Panc1 (cell line): ENCODE data around the gene INPP5A. TPM values are rescaled to one million over a fixed set of nuclear protein-coding genes. Genes with fewer than 3 reads are reported as not detected.

ENCODE experiments used
- ATAC-seq: fragments of 200-7000 bp; cut with Tn5 transposase; 2 replicates; pipeline ENCODE4 v1.9.1; 2020; ENCODE audit warnings: mild to moderate bottlenecking, moderate library complexity
- BruUV-seq: library from RNA; stranded (reverse); fragments of 400-500 nt; replicated peaks from 2 replicates; lab custom pipeline; 2021; lab: Mats Ljungman, UMichigan
- CTCF ChIA-PET: fragments of 300-600 bp; sonication (Branson Sonifier 250); formaldehyde crosslinking; loops from one replicate; lab custom pipeline; 2022; ENCODE audit warnings: antibody characterized with exemption; lab: Charles Lee
- POLR2A ChIA-PET: fragments of 300-600 bp; sonication (Branson Sonifier 250); formaldehyde crosslinking; loops from one replicate; lab custom pipeline; 2022; ENCODE audit warnings: antibody characterized with exemption; lab: Charles Lee
- DNase-seq: peaks from one replicate; pipeline ENCODE4 v3.0.0-alpha.2; 2010; ENCODE audit warnings: low read depth, low spot score
- H3K27ac ChIP-seq: 2 replicates; pipeline ENCODE4 v1.5.1; 2011; ENCODE audit warnings: mild to moderate bottlenecking, low read length, inconsistent platforms
- H3K27me3 ChIP-seq: fragments of 200-500 bp; sonication (Bioruptor generic); 2 replicates; pipeline ENCODE4 v1.6.0; 2014; ENCODE audit warnings: low read length, inconsistent platforms; ENCODE audit not compliant: control insufficient read depth, insufficient read depth
- H3K36me3 ChIP-seq: fragments of 200-500 bp; sonication (Bioruptor generic); 2 replicates; pipeline ENCODE4 v1.5.1; 2014; ENCODE audit warnings: inconsistent platforms, mild to moderate bottlenecking, low read length, moderate library complexity; ENCODE audit not compliant: control insufficient read depth, insufficient read depth
- H3K4me1 ChIP-seq: 2 replicates; pipeline ENCODE4 v1.5.1; 2011; ENCODE audit warnings: inconsistent platforms, mild to moderate bottlenecking, low read length, moderate library complexity; ENCODE audit not compliant: control insufficient read depth, insufficient read depth
- H3K4me3 ChIP-seq, 2 experiments: 2 replicates each; pipeline ENCODE4 v1.5.1; 2011 to 2012; ENCODE audit warnings: low read depth in 2 of 2, low read length in 2 of 2, mild to moderate bottlenecking in 2 of 2, inconsistent platforms in 1 of 2, moderate library complexity in 1 of 2
- H3K9me3 ChIP-seq: fragments of 200-500 bp; sonication (Bioruptor generic); 2 replicates; pipeline ENCODE4 v1.5.1; 2014; ENCODE audit warnings: low read depth, mild to moderate bottlenecking, inconsistent platforms, low read length, moderate library complexity; ENCODE audit not compliant: control insufficient read depth, insufficient read depth
- CTCF ChIP-seq: fragments of 450-650 bp; IDR thresholded peaks from 2 replicates; pipeline ENCODE4 v1.5.1; 2017; ENCODE audit warnings: mild to moderate bottlenecking
- POLR2AphosphoS5 ChIP-seq: IDR thresholded peaks from 2 replicates; pipeline ENCODE4 v1.6.1; 2012; ENCODE audit warnings: mild to moderate bottlenecking, low read depth, low read length, moderate library complexity
- REST ChIP-seq, 2 experiments: IDR thresholded peaks; 2 replicates each; pipeline ENCODE4 v1.6.1; 2011 to 2012; ENCODE audit warnings: low read depth in 2 of 2, control low read depth in 1 of 2, low read length in 1 of 2, mild to moderate bottlenecking in 1 of 2, moderate library complexity in 1 of 2; ENCODE audit not compliant: insufficient read depth in 1 of 2
- SIN3A ChIP-seq: IDR thresholded peaks from 2 replicates; pipeline ENCODE4 v1.6.1; 2012; ENCODE audit warnings: low read depth, mild to moderate bottlenecking, low read length, moderate library complexity, borderline replicate concordance; ENCODE audit not compliant: insufficient read depth
- TCF7L2 ChIP-seq: IDR thresholded peaks from 2 replicates; pipeline ENCODE4 v1.6.1; 2011; ENCODE audit warnings: mild to moderate bottlenecking, low read depth, low read length, inconsistent platforms
- in situ Hi-C: cut with HindIII; loops from 2 replicates; pipeline ENCODE4 v1.10.0; 2016; ENCODE audit warnings: low sequenced_read_pairs, low pct_unique_long_range_greater_than_20kb
- intact Hi-C: fragments of 100-400 bp; cut with micrococcal nuclease; formaldehyde crosslinking; loops from one replicate; pipeline ENCODE4 v1.10.0; 2022; ENCODE audit not compliant: unreplicated experiment
- total RNA-seq: library from RNA; stranded (reverse); gene quantifications from one replicate; pipeline ENCODE4 v1.2.1, GENCODE V29; 2021; ENCODE audit not compliant: unreplicated experiment

Gene INPP5A
- total RNA-seq, 1 experiment from 2014 or later: 60.0 TPM

- TF ChIP-seq POLR2AphosphoS5 (no peak), SIN3A (no peak), CTCF (no peak), REST (IDR thresholded peaks at IDR 0.05; ENCODE audit: insufficient read depth in 1 of 2, low read depth in 2 of 2, low read length in 1 of 2) (no peak), TCF7L2 (no peak)
- intact Hi-C loops (no loop called here), in situ Hi-C loops (no loop called here)
- Histone ChIP-seq H3K27ac (no peak overlapping the region), H3K36me3 (no peaks in the 10 kb centered on the region), H3K4me3 (no peak overlapping the region), H3K4me1 (no peaks in the 10 kb centered on the region), H3K27me3 (no peaks in the 10 kb centered on the region), H3K9me3 (no peaks in the 10 kb centered on the region)
- DNase-seq (no peak), ATAC-seq (no peak)
- POLR2A ChIA-PET: no interaction called here
- BruUV-seq: no TSS peak
- CTCF ChIA-PET: interaction anchor here (0.6 kb wide), 1 partner anchor 152 kb away, joined by 3 read pairs; no protein-coding TSS in a partner anchor
Measured at GRCh38 chr10:132806561-132807003, 269.0 kb downstream of the INPP5A start.

- CTCF ChIA-PET: no interaction called here
- POLR2A ChIA-PET: no interaction called here
- Histone ChIP-seq H3K9me3 (no peaks in the 10 kb centered on the region), H3K4me1 (no peaks in the 10 kb centered on the region), H3K4me3 (no peak overlapping the region), H3K27me3 (no peaks in the 10 kb centered on the region), H3K36me3 (no peaks in the 10 kb centered on the region), H3K27ac (no peak overlapping the region)
- intact Hi-C loops: no loop called here
- in situ Hi-C loops: no loop called here
- BruUV-seq: no TSS peak
- no peak for ATAC-seq
- DNase-seq: no peak
- TF ChIP-seq REST (IDR thresholded peaks at IDR 0.05; ENCODE audit: insufficient read depth in 1 of 2, low read depth in 2 of 2, low read length in 1 of 2): no peak
Measured at GRCh38 chr10:132807621-132808049, 270.0 kb downstream of the INPP5A start.
